C1 segment of cervical spinal cord (tissue), 14 donors: ENCODE data around the gene ST8SIA3.
"Not testable (repeated sequence)": the region's sequence is repeated elsewhere in the genome, so short reads cannot be mapped to it uniquely, and the experiment has no call there.

Experiments
- DNase-seq, 14 donors: peaks; one replicate each; lab custom pipeline; 2025; lab: John Stamatoyannopoulos, UW

Gene ST8SIA3

DNA sequence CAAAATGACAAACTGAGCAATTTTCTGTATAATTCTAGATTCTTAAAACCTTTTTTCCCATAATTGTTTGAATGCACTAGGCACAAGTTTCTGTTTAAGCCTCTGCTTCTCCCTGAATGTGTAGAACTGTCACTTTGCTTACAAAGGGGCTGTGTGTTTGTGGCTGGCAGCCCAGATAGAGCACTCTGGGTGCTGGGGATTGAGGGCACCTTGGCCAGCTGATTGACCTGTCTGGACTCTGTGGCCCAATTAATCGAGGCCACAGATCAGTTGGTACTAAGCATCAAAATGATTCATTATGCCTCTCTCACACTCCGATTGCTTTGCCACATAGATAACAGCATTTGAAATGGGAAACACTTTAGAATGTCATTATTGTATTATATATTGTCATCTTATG is 12.1 kb downstream of the ST8SIA3 start:
- DNase-seq, result no peak

DNA sequence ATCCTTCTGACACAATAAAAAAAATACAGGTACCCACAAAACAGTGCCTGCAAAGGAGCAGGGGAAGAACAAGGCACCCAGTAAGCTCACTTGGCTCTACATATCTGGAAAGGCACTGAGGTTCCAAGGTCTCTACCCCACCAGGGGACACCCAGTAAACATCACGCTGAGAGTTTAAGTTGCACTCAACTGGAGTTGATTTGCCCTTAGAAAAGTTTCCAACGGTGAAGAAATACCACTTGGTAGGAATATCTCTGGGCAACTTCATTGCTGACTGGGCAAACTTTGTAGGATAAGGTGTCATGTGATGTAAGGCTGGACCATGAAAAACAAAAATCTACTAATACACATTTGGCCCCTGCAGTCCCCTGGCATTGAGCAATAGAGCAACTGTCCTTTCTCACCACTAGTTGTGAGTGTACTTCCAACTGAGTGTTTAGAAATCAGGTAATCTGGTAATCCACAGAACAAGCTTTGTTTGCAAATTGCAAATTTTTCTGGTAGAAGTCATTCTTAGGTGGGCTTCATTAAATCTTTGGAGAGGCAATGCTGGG is 14.2 kb downstream of the ST8SIA3 start:
- no peak for DNase-seq

DNA sequence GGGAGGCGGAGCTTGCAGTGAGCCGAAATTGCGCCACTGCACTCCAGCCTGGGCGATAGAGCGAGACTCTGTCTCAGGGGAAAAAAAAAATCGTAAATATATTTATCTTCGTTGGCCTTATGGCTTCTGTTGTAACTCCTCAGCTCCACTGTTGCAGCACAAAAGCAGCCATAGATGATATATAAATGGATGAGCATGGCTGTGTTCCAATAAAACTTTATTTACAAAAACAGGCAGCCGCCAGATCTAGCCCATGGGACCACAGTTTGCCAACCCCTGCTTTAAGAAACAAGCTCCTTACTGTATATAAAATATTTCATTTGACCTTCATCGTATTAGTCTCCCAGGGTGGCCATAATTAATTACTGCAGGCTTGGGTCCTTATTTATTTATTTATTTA is 20.1 kb downstream of the ST8SIA3 start:
- no peak for DNase-seq

DNA sequence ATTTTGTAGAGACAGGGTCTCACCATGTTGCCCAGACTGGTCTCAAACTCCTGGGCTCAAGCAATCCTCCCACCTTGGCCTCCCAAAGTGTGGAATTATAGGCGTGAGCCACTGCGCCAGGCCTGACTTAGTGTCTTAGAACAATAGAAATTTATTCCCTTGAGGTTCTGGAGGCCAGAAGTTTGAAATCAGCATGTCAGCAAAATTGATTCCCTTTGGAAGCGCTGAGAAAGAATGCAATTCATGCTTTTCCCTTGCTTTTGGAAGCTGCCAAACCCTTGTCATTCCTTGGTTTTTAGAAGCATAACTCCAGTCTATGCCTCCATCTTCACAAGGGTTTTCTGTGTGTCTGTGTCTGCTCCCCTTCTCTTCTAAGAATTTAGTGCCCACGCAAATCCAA is 20.7 kb downstream of the ST8SIA3 start:
- DNase-seq, result no peak

DNA sequence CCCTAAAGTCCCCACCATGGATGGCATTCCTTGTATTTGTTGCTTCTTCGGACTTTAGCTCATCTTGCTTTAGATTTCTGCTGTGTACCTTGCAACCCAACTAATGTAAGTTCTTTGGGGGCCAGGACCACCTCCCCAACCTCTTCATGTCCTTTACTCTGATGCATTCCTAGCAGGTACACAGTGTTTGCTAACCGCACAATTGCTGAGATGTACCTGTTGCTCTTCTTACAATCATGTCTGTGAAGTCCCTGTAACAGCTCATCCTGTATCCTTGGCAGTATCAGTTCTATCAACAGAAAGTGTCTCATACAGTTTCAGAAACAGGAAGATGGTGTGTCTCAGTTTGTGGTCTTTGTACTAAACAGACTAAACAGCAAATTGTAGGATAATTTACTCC is 24.1 kb downstream of the ST8SIA3 start:
- DNase-seq, result no peak

DNA sequence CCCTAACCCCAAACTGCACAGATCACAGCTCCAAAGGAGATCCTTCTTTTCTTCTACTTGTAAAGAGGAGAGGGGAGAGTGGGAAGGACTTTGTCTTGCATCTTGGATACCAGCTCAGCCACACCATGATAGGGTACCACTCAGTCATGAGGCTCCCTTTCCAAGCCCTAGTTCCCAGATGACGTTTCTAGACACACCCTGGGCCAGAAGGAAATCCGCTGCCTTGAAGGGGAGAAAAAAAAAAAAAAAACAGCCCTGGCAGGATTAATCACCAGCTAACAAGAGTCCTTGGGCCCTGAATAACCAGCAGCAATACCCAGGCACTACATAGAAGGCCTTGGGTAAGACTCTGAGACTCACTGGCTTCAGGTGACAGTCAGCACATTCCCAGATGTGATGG is 36.9 kb downstream of the ST8SIA3 start:
- no peak for DNase-seq

DNA sequence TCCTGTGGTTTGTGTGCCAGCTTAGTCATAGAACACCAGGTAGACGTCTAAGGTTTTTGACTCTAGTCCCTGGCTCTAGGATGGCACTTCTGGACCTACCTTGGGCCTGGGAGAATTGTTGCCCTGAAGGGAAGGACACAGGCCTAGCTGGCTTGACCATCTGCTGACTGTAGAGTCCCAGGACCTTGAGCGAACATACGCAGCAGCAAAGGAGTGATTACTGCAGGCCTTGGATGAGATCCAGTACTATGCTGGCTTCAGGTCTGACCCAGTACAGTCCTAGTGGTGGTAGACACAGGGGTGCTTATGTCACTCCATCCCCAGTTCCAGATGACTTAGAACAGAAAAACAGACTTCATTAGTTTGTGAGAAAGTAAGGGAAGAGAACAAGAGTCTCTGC is 37.7 kb downstream of the ST8SIA3 start:
- DNase-seq, result no peak

DNA sequence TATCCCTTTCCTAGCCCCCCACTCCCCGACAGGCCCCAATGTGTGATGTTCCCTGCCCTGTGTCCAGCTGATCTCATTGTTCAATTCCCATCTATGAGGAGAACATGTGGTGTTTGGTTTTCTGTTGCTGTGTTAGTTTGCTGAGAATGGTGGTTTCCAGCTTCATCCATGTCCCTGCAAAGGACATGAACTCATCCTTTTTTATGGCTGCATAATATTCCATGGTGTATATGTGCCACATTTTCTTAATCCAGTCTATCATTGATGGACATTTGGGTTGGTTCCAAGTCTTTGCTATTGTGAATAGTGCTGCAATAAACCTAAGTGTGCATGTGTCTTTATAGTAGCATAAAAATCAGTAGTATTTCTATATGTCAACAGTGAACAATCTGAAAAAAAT is 42.4 kb downstream of the ST8SIA3 start:
- not testable (repeated sequence) for DNase-seq

DNA sequence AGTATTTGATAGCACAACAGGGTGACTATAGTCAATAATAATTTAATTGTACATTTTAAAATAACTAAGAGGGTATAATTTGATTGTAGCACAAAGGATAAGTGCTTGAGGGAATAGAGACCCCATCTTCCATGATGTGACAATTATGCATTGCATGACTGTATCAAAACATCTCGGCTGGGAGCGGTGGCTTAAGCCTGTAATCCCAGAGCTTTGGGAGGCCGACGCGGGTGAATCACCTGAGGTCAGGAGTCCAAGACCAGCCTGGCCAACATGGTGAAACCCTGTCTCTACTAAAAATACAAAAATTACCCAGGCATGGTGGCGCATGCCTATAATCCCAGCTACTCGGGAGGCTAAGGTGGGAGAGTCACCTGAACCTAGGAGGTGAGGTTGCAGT is 44.5 kb downstream of the ST8SIA3 start:
- not testable (repeated sequence) for DNase-seq

DNA sequence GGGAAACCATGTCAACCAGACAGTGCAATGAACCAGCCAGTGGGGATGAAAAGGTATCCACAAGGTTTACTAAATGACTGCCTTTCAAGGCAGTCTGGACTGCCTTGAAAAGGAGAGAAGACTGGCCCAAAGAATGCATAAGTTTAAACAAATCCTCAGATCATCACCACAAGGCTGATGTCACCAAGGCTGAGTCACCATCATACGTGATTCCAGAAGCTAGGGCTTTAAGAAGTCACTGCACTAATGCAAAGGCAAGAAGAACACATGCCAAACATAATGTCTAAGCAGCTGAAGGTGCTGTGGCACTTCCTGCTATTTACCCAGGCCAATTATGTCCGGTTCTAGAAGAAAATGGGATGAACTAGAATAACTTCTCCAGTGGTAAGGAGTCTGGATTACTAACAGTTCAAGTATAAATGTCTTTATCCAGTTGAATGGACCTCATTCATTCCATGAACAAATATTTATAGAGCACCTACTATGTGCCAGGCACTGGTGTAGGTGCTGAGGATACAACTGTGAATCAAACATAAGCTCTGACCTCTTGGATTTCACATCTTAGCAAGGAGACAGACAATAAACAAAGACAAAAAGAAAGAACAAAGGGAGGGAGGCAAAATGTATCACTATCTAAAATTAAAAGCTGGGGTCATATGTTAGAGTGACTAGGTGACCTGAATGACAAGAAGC is 45.2 kb downstream of the ST8SIA3 start:
- no peak for DNase-seq

DNA sequence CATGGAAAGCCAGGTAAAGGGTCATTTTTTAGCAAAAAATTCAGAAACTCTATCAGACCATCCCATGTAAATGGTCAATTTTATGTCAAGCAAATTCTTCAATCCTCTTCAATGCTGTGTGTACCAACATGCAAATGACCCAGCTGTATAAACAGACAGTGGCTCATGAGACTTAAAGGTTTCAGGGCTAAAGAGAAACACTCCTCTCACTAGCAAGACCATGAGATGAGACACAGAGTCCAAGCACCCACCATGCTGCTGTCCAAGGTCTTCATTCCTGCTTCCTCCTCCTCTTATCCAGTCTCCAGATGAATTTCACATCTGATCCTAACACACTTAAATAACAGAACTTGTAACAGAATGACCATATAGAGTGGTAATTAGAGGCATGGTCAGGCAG is 52.0 kb downstream of the ST8SIA3 start:
- DNase-seq, result no peak

DNA sequence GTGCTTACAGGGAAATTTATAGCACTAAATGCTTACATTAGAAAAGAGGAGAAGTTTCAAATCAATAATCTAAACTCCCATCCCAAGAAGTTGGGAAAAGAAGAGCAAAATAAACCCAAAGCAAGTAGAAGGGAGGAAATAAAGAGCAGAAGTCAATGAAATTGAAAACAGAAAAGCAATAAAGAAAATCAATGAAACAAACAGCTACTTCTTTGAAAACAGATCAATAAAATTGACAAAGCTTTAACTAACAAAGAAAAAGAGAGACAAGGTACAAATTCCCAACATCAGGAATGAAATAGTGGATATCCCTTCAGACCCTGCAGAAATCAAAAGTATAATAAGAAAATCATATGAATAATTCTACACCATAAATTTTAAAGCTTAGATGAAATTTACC is 57.3 kb downstream of the ST8SIA3 start:
- DNase-seq, result no peak

DNA sequence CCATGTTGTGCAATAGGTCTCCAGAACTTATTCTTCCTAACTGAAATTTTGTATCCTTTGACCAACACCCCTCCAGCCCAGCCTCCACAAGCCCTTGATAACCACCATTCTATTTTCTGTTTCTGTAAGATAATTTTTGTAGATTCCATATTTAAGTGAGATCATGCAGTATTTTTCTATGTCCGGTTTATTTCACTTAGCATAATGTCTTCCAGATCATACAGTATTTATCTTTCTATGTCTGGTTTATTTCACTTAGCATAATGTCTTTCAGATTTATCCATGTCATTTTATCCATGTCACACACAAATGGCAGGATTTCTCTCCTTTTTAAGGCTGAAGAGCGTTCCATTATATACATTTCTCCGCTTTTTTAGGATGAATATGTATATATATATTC is 58.4 kb downstream of the ST8SIA3 start:
- no peak for DNase-seq

DNA sequence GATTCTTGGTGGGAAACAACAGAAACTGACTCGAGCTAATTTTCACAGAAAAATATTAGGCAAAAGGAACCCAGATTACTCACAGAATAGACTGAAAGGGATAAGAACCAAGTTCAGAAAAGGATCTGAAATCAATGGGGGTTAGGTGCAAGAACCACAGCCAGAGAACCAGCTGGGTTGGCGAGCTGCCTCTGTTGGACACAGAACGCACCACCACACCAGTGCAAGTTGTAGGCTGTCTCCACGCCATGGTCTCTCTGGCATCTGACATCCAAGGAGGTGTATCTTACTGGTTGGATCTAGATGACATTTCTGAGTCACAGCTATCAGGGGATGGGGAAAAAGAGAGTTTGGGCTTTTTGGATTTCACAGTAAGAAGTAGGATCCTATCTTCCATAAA is 64.2 kb downstream of the ST8SIA3 start:
- DNase-seq, result no peak
